ENCODE data around the gene HYAL2.

DNA sequence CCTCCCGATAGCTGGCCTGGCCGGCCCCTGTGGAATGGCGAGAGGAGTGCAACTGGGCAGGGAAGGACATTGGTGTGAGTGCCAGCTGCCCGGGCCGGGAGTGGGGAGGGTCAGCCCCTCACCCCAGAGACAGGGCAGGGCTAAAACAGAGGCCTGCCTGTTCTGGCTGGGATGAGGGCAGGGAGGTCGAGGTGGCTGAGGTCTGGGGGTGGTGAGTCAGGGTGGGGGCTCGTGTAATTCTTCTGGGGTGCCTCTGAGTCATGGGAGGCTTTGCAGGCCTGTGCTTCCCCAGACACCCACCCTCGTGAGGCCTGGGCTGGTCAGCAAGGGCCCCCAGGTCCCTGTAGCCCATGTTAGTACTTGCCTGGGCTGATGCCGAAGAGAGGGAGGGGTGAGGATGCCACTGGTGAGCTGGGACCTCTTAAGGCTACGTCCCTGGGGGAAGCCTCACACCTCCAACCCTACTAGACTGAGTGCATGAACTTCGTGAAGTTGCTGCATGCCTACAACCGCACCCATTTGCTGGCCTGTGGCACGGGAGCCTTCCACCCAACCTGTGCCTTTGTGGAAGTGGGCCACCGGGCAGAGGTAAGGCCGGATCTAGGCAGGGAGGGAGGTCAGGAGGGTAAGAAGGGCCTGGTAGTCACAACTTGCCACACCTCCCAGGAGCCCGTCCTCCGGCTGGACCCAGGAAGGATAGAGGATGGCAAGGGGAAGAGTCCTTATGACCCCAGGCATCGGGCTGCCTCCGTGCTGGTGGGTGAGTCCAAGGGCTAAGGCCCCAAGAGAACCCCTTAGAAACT is 51.9 kb downstream of the HYAL2 start:
- TF ChIP-seq, protein P1, sequence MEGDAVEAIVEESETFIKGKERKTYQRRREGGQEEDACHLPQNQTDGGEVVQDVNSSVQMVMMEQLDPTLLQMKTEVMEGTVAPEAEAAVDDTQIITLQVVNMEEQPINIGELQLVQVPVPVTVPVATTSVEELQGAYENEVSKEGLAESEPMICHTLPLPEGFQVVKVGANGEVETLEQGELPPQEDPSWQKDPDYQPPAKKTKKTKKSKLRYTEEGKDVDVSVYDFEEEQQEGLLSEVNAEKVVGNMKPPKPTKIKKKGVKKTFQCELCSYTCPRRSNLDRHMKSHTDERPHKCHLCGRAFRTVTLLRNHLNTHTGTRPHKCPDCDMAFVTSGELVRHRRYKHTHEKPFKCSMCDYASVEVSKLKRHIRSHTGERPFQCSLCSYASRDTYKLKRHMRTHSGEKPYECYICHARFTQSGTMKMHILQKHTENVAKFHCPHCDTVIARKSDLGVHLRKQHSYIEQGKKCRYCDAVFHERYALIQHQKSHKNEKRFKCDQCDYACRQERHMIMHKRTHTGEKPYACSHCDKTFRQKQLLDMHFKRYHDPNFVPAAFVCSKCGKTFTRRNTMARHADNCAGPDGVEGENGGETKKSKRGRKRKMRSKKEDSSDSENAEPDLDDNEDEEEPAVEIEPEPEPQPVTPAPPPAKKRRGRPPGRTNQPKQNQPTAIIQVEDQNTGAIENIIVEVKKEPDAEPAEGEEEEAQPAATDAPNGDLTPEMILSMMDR (conservative IDR thresholded peaks at IDR 0.05): no peak
- TF ChIP-seq EZH2 (IDR thresholded peaks at IDR 0.05; ENCODE audit: low read depth): no peak

All from PC-9 (cell line).